H9 (cell line): Measurements from ENCODE around the gene NAT16. TPM values are rescaled to one million over a fixed set of nuclear protein-coding genes. Genes with fewer than 3 reads are reported as not detected.

ENCODE experiments used
- DNase-seq: peaks from one replicate; pipeline ENCODE4 v3.0.0-alpha.2; 2017
- H2AFZ ChIP-seq: one replicate; pipeline ENCODE4 v1.6.1; 2013; ENCODE audit warnings: mild to moderate bottlenecking, low read length, control low read depth, moderate library complexity
- H2AK5ac ChIP-seq: 2 replicates; pipeline ENCODE4 v1.6.1; 2013; ENCODE audit warnings: low read length, control low read depth, mixed read lengths; ENCODE audit not compliant: insufficient read length
- H2BK120ac ChIP-seq: one replicate; pipeline ENCODE4 v1.6.1; 2013; ENCODE audit warnings: low read depth, mild to moderate bottlenecking, low read length, control low read depth, inconsistent platforms; ENCODE audit not compliant: poor library complexity, severe bottlenecking
- H2BK12ac ChIP-seq: 2 replicates; pipeline ENCODE4 v1.6.1; 2013; ENCODE audit warnings: low read length, control low read depth, mixed read lengths, low read depth; ENCODE audit not compliant: insufficient read length
- H2BK15ac ChIP-seq: 2 replicates; pipeline ENCODE4 v1.6.1; 2013; ENCODE audit warnings: low read depth, low read length, control low read depth
- H2BK20ac ChIP-seq: one replicate; pipeline ENCODE4 v1.6.1; 2013; ENCODE audit warnings: low read depth, mild to moderate bottlenecking, low read length, control low read depth, inconsistent platforms; ENCODE audit not compliant: poor library complexity, severe bottlenecking
- H2BK5ac ChIP-seq: 2 replicates; pipeline ENCODE4 v1.6.1; 2013; ENCODE audit warnings: low read length, control low read depth, mixed read lengths; ENCODE audit not compliant: insufficient read length
- H3K14ac ChIP-seq: 2 replicates; pipeline ENCODE4 v1.6.1; 2013; ENCODE audit warnings: low read length, control low read depth; ENCODE audit not compliant: insufficient read depth
- H3K18ac ChIP-seq: 2 replicates; pipeline ENCODE4 v1.6.1; 2013; ENCODE audit warnings: low read depth, mild to moderate bottlenecking, mixed read lengths, low read length, control low read depth; ENCODE audit not compliant: insufficient read length
- H3K23ac ChIP-seq: 2 replicates; pipeline ENCODE4 v1.6.1; 2013; ENCODE audit warnings: low read length, control low read depth, mixed read lengths, low read depth; ENCODE audit not compliant: insufficient read length
- H3K23me2 ChIP-seq: 2 replicates; pipeline ENCODE4 v1.6.1; 2013; ENCODE audit warnings: low read depth, mild to moderate bottlenecking, mixed read lengths, low read length, control low read depth; ENCODE audit not compliant: insufficient read length, poor library complexity, severe bottlenecking
- H3K27ac ChIP-seq: 2 replicates; pipeline ENCODE4 v1.5.1; 2013; ENCODE audit warnings: low read length, control low read depth, mixed read lengths, low read depth; ENCODE audit not compliant: insufficient read length
- H3K27me3 ChIP-seq: 2 replicates; pipeline ENCODE4 v1.6.1; 2013; ENCODE audit warnings: low read length, control low read depth, inconsistent platforms; ENCODE audit not compliant: insufficient read depth
- H3K4ac ChIP-seq: 2 replicates; pipeline ENCODE4 v1.6.1; 2013; ENCODE audit warnings: low read depth, mild to moderate bottlenecking, control low read depth, inconsistent platforms, low read length, moderate library complexity
- H3K4me1 ChIP-seq: 2 replicates; pipeline ENCODE4 v1.6.1; 2013; ENCODE audit warnings: low read length, control low read depth, inconsistent platforms; ENCODE audit not compliant: insufficient read depth
- H3K4me2 ChIP-seq: 2 replicates; pipeline ENCODE4 v1.6.1; 2013; ENCODE audit warnings: low read length, control low read depth, mixed read lengths; ENCODE audit not compliant: insufficient read length, insufficient read depth
- H3K56ac ChIP-seq: 2 replicates; pipeline ENCODE4 v1.6.1; 2013; ENCODE audit warnings: low read depth, mild to moderate bottlenecking, mixed read lengths, low read length, control low read depth; ENCODE audit not compliant: insufficient read length
- H3K79me1 ChIP-seq: 2 replicates; pipeline ENCODE4 v1.6.1; 2013; ENCODE audit warnings: low read depth, mild to moderate bottlenecking, moderate library complexity, low read length, control low read depth, inconsistent platforms; ENCODE audit not compliant: insufficient read depth, poor library complexity, severe bottlenecking
- H3K79me2 ChIP-seq: 2 replicates; pipeline ENCODE4 v1.6.1; 2013; ENCODE audit warnings: low read length, control low read depth, inconsistent platforms; ENCODE audit not compliant: insufficient read depth
- H3K9ac ChIP-seq: 2 replicates; pipeline ENCODE4 v1.6.1; 2013; ENCODE audit warnings: low read length, control low read depth, mixed read lengths; ENCODE audit not compliant: insufficient read length; ENCODE audit errors: extremely low read depth
- H3K9me3 ChIP-seq: one replicate; pipeline ENCODE4 v1.6.1; 2013; ENCODE audit warnings: low read depth, low read length, inconsistent platforms; ENCODE audit not compliant: control insufficient read depth
- H3T11ph ChIP-seq: one replicate; pipeline ENCODE4 v1.6.1; 2013; ENCODE audit warnings: mild to moderate bottlenecking, low read length, control low read depth, inconsistent platforms
- H4K20me1 ChIP-seq: one replicate; pipeline ENCODE4 v1.6.1; 2013; ENCODE audit not compliant: control insufficient read depth, insufficient read length, insufficient read depth
- H4K5ac ChIP-seq: 2 replicates; pipeline ENCODE4 v1.6.1; 2013; ENCODE audit warnings: low read depth, mild to moderate bottlenecking, mixed read lengths, low read length, control low read depth; ENCODE audit not compliant: insufficient read length
- H4K8ac ChIP-seq: replicated peaks from 2 replicates; pipeline ENCODE4 v1.6.1; 2013; ENCODE audit warnings: low read length, control low read depth, mixed read lengths, low read depth; ENCODE audit not compliant: insufficient read length
- H4K91ac ChIP-seq: 2 replicates; pipeline ENCODE4 v1.6.1; 2013; ENCODE audit warnings: low read depth, mild to moderate bottlenecking, moderate library complexity, mixed read lengths, low read length, control low read depth; ENCODE audit not compliant: insufficient read length
- H3K27ac Mint-ChIP-seq, 3 experiments: 2 replicates in 2 of 3; 3 replicates in 1 of 3; pipeline ENCODE4 v1.8.0; 2020 to 2021; ENCODE audit warnings: mixed read lengths in 3 of 3, mild to moderate bottlenecking in 1 of 3, moderate library complexity in 1 of 3
- H3K27me3 Mint-ChIP-seq: 2 replicates; pipeline ENCODE4 v1.8.0; 2021; ENCODE audit warnings: low read depth, mild to moderate bottlenecking, moderate library complexity, mixed read lengths
- H3K36me3 Mint-ChIP-seq, 3 experiments: 2 replicates in 2 of 3; 3 replicates in 1 of 3; pipeline ENCODE4 v1.8.0; 2020 to 2021; ENCODE audit warnings: low read depth in 3 of 3, mixed read lengths in 3 of 3; ENCODE audit not compliant: insufficient read depth in 1 of 3
- H3K4me1 Mint-ChIP-seq, 2 experiments: 2 replicates each; pipeline ENCODE4 v1.8.0; 2020; ENCODE audit warnings: mixed read lengths in 2 of 2
- H3K4me3 Mint-ChIP-seq, 2 experiments: 2 replicates in 1 of 2; 3 replicates in 1 of 2; pipeline ENCODE4 v1.8.0; 2020 to 2021; ENCODE audit warnings: mild to moderate bottlenecking in 2 of 2, mixed read lengths in 2 of 2, moderate library complexity in 1 of 2
- H3K9me3 Mint-ChIP-seq, 2 experiments: 2 replicates in 1 of 2; 3 replicates in 1 of 2; pipeline ENCODE4 v1.8.0; 2020; ENCODE audit warnings: mild to moderate bottlenecking in 2 of 2, mixed read lengths in 2 of 2, moderate library complexity in 1 of 2
- WGBS: extraction: QIAGEN DNeasy Blood & Tissue Kit; methylation state at CpG from one replicate; pipeline ENCODE4 v1.1.7; 2013; ENCODE audit warnings: missing lambda C conversion rate, low lambda C conversion rate, mixed read lengths; ENCODE audit not compliant: insufficient read length; ENCODE audit errors: extremely low coverage; 5-methylcytosine and 5-hydroxymethylcytosine counted together
- total RNA-seq: library from RNA; stranded (reverse); gene quantifications from 2 replicates; pipeline ENCODE4 v1.2.1, GENCODE V29; 2021
- TF ChIP-seq, protein P1 (sequence below): fragments of 200-600 bp; sonication (generic); conservative IDR thresholded peaks from 3 replicates; pipeline ENCODE4 v1.8.0; 2021; ENCODE audit warnings: antibody characterized with exemption, mild to moderate bottlenecking

Gene NAT16
- total RNA-seq, 1 experiment from 2014 or later, result 0.50 TPM

DNA sequence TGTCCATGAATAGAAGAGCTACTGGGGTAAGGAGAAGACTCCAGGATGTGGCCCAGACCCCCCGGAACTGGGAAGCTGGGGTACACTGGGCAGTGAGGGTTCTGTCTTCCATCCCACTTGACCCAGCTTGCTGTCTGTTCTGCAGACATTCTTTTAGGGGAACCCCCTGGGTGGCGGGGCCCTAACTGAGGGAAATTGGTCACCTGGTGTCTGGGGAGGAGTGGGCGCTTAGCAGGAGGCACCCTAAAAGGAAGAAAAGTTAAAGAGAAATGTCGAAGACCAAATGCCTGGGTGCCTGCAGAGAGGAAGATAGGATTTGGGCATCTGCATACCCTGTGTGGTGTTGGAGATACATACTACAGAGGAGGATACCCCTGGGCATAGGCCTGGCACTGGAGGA, 24.8 kb downstream of the NAT16 start:
- WGBS, result no CpG with 5 or more reads among the region's 4 CpGs
- no peak overlapping the region for H2AFZ ChIP-seq
- no peak overlapping the region for H2BK12ac ChIP-seq
- H4K8ac ChIP-seq, result no peak overlapping the region
- H3T11ph ChIP-seq, result no peak overlapping the region
- no peak overlapping the region for H4K91ac ChIP-seq
- H3K79me1 ChIP-seq, result no peaks in the 10 kb centered on the region
- no peak overlapping the region for H3K27ac ChIP-seq
- H3K27me3 ChIP-seq, result no peaks in the 10 kb centered on the region; the same call in 1 of the 2 replicates
- H3K18ac ChIP-seq, result no peak overlapping the region
- H3K27me3 Mint-ChIP-seq, result peaks cover 11% of the 10 kb centered on the region
- no peak overlapping the region for H3K4ac ChIP-seq
- no peak overlapping the region for H3K14ac ChIP-seq
- H3K9ac ChIP-seq, result no peak overlapping the region
- H2BK20ac ChIP-seq, result no peak overlapping the region
- no peak overlapping the region for H3K23ac ChIP-seq
- peak overlapping the region; percentile 74 to 89 for H3K4me3 Mint-ChIP-seq
- H3K56ac ChIP-seq, result no peak overlapping the region
- no peaks in the 10 kb centered on the region; the same call in 1 of the 2 replicates for H3K4me1 ChIP-seq
- H3K79me2 ChIP-seq, result no peaks in the 10 kb centered on the region
- peaks cover 30 to 42% of the 10 kb centered on the region in 2 experiments for H3K4me1 Mint-ChIP-seq
- TF ChIP-seq, protein P1, sequence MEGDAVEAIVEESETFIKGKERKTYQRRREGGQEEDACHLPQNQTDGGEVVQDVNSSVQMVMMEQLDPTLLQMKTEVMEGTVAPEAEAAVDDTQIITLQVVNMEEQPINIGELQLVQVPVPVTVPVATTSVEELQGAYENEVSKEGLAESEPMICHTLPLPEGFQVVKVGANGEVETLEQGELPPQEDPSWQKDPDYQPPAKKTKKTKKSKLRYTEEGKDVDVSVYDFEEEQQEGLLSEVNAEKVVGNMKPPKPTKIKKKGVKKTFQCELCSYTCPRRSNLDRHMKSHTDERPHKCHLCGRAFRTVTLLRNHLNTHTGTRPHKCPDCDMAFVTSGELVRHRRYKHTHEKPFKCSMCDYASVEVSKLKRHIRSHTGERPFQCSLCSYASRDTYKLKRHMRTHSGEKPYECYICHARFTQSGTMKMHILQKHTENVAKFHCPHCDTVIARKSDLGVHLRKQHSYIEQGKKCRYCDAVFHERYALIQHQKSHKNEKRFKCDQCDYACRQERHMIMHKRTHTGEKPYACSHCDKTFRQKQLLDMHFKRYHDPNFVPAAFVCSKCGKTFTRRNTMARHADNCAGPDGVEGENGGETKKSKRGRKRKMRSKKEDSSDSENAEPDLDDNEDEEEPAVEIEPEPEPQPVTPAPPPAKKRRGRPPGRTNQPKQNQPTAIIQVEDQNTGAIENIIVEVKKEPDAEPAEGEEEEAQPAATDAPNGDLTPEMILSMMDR, result no peak
- no peak overlapping the region for H4K5ac ChIP-seq
- no peak for DNase-seq
- no peak overlapping the region for H2BK5ac ChIP-seq
- peaks cover 0 to 28% (median 24%) of the 10 kb centered on the region in 3 experiments; a peak in 4 of 7 replicates for H3K36me3 Mint-ChIP-seq
- H3K4me2 ChIP-seq, result peak overlapping the region; percentile 64
- peaks cover 2 to 8% of the 10 kb centered on the region in 2 experiments; a peak in 4 of 5 replicates for H3K9me3 Mint-ChIP-seq
- H3K27ac Mint-ChIP-seq, result peak overlapping the region in 2 of 3 experiments; percentile 17 to 85; a peak in 2 of 7 replicates
- no peaks in the 10 kb centered on the region for H3K9me3 ChIP-seq
- H2AK5ac ChIP-seq, result no peak overlapping the region
- H2BK120ac ChIP-seq, result no peak overlapping the region
- H4K20me1 ChIP-seq, result no peaks in the 10 kb centered on the region
- H3K23me2 ChIP-seq, result peaks cover 6% of the 10 kb centered on the region
- no peak overlapping the region for H2BK15ac ChIP-seq
